ENCODE results near the gene COL23A1.
"Not testable (repeated sequence)": the region's sequence is repeated elsewhere in the genome, so short reads cannot be mapped to it uniquely, and the experiment has no call there.

The COL23A1 gene

DNA sequence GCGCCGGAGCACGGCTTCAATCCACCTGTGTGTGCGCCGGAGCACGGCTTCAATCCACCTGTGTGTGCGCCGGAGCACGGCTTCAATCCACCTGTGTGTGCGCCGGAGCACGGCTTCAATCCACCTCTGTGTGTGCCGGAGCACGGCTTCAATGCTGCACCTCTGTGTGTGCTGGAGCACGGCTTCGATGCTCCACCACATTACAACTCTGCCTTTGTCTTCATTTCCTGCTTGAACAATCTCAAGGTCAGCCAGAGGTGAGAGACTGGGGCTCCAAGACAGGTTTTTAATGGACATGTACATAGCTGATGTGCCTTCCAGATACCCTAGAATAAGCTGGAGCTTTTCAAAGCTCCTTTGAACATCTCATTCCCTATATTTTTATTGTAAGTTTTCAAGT is 287.9 kb downstream of the COL23A1 start:
- not testable (repeated sequence) for DNase-seq (ENCODE audit: low spot score)

DNA sequence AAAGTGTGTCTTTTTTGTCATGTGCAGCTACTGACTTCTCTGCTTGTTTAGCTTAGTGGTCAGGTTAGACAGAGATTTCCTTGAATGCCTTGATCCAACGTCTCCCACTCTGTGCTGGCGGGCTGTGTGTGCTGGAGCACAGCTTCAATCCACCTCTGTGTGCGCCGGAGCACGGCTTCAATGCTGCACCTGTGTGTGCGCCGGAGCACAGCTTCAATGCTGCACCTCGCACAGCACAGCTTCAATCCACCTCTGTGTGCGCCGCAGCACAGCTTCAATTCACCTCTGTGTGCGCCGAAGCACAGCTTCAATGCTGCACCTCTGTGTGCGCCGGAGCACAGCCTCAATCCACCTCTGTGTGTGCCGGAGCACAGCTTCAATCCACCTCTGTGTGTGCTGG is 288.6 kb downstream of the COL23A1 start:
- no peak for DNase-seq (ENCODE audit: low spot score)

DNA sequence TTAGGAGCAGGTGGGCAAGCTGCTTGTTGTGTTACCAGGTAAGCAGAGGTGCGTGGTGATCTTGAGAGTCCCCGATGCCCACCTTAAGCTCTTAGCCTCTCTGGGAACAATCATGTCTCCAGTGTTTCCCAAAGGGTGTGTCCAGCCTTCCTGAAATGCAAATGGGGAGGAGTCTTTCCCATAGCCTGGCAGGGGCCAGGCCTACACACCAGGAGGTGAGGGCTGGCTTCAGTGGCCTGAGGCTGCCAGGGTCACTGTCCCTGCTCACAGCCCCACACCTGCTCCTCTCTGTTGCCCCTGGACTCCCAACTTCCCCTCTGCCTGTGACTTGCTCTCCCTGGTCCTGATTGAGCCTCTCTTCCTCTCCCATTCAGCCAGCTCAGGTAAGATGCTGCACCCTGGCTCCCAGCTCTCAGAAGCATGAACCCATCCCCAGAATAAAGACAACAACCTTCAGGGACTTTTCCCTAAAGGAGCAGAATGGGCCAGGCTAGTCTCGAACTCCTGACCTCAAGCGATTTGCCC is 291.8 kb downstream of the COL23A1 start:
- no peak for DNase-seq (ENCODE audit: low spot score)

DNA sequence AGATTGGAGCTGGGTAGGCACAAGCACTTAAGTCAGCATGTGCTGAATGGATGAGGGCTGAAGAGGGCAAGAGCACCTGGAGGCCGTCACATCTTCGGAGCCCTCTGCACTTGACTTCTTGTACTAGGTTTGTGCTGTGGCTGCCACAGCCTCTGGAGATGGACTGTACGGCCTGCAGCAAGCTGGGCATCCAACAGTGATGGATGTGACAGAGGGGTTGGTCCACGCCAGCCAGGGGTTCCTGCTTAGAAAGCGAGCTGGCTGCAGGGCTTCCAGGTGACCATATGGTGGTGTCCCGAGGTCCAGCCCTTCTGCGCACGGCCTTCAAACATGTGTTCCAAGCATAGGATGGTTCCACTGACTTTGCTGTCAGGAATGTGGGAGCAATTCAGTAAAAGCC is 292.4 kb downstream of the COL23A1 start:
- DNase-seq (ENCODE audit: low spot score), result no peak

DNA sequence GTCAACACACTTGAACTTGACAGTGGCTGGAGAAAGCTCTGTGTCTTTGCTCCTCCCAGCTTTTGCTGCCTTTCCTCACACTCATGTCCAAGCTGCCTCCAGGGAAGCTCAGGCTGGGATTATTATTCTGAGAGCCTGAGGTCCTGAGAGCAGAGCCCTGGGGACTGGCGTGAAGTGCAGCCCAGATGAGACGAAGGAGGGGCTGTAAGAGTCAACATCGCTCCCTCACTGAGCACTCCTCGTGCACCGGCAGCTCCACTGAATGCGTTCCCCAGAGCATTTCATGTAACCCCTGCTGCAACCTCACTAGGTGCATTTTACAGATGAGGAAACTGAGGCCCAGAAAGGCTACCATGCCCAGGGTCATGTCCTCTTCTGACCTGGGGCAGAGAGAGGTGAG is 294.1 kb downstream of the COL23A1 start:
- DNase-seq (ENCODE audit: low spot score), result no peak

DNA sequence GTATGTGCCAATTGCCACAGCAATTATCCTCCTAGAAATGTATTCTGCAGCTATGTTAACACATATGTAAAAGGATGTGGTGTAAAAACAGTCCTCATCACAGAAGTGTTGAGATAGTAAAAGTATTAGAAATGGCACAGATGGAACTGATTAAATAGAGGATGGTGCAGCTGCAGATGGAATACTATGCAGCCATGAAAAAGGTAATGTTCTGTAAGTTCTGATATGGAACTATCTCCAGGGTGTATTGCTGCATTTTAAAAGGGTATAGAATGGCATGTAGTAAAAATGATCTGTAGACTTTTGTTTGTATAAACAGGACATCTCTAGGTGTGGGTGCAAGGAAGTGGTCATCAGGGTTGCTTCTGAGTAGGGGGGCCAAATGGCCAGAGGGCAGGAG is 294.6 kb downstream of the COL23A1 start:
- no peak for DNase-seq (ENCODE audit: low spot score)

DNA sequence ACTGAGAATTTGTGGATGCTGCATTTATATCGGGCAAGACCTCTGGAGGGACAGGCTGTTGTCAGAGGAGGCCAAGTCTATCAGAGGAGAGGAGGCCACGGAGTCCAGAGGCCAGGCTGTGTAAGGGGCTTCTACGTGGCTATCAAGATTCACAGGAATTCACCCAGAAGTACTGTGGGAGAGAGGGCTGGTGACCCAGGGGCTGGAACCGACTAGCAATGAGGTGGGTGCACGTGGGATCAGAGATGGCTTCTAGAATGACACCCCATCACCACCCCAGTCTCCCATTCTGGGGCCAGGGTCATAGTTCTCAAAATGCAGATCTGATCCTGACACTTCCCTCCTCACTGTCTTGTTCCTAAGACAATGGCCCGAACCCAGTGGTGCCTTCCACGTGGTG is 296.4 kb downstream of the COL23A1 start:
- DNase-seq (ENCODE audit: low spot score), result no peak

DNA sequence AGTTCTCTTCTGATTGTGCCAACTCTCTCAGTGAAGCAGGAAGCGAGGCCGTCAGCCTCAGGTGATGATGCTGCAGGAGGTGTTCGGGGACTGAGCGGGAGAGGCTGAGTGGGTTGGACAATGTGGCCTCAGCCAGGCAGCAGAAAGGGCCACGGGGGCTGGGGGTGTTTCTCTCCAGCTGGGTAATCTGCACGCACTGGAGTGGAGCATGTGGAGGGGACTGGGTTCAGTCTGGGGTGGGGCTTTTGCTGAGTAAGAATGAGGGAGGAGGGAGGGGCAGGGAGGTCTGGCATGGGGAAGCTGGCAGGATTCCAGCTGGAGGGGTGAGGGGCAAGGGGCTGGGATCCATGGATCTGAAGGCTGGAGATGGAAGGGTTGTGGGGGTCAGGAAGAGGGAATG is 296.8 kb downstream of the COL23A1 start:
- no peak for DNase-seq (ENCODE audit: low spot score)

DNA sequence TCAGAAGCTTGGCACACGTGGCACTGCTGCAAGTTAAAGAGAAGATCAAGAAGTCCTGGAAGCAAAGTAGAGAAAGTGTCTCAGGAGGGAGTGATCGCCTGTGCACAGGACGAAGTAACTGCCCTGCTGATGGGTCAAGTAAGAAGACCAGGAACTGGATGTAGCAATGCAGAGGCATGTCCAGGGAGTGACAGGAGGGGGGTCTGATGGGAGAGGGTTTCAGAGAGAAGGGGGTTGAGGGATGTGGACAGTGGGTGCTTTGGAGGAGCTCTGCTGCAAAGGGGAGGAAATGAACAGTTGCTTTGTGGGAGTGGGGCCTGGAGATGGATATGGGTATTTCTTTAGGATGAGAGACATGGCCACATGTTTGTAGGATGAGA is 297.4 kb downstream of the COL23A1 start:
- DNase-seq (ENCODE audit: low spot score), result no peak

DNA sequence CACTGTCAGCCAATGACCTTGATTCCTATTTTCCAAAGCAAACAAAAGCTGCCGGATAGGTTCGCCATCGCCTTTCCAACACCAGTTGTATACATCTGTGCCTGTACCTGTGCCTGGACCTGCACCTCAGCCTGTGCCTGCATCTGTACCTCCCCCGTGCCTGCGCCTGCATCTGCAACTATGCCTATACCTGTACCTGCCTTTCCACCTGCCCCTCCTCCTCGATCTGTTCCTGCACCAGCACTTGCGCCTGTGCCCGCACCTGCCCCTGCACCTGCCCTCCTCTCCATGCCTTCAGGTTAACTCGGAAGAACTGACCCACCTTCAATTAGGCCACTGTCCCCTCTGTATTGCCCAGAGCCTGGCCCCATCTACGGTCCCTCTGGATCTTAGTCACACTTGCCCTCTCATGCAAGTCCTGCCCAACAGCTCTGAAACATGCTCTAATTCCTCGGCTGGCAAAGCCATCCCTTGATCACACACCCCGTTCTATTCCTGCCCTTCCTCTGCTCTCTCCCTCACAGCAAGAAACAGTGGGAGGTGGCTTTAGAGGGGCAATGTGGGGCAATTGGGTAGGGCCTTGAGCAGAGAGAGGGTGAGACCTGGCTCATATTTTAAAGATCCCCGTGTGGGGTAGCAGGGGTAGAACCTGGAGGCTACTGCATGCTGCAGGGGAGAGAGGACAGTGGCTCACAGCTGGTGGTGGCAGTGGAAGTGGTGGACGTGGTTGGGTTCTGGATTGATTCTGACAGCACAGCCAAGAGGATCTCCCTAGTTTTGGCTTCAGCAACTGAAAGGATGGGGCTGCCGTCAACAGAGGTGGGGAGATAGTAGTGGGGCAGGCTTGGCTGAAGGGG is 298.0 kb downstream of the COL23A1 start:
- DNase-seq (ENCODE audit: low spot score), result no peak

DNA sequence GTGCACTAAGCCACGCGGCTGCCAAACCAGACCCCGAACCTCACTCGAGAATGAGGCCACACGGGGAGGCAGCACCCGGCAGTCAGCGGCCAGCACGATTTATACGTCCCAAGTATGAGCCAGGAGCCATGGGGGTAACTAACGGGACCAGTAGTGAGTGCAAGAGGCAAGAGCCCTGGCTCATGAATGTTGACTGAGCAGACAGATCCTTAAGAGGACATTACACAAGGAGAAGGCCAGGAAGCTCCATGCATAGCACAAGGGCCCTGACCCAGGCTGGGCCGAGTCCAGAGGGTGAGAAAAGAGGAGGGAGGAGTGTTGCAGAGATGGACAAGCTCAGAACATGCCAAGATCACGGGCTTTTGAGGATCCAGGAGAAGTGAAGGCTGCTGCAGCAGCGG is 299.0 kb downstream of the COL23A1 start:
- DNase-seq (ENCODE audit: low spot score), result no peak

DNA sequence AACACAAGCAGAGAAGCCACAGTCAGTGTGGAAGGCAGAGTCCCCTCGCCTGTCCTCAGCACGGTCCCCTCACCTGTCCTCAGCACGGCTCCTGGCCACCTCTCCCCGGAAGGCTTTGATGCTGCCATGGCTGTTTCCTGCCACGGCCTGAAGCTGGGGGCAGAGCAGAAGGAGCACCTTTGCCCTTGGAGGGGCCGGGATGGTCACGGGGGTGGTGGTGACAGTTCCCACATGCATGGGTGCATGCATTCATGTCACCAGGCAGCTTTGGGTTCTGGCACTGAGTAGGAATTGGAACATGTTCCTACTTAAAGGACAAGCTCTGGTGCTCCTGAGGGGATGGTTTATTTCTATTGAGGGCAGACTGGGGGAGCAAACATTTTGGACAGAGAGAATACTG is 299.8 kb downstream of the COL23A1 start:
- no peak for DNase-seq (ENCODE audit: low spot score)

DNA sequence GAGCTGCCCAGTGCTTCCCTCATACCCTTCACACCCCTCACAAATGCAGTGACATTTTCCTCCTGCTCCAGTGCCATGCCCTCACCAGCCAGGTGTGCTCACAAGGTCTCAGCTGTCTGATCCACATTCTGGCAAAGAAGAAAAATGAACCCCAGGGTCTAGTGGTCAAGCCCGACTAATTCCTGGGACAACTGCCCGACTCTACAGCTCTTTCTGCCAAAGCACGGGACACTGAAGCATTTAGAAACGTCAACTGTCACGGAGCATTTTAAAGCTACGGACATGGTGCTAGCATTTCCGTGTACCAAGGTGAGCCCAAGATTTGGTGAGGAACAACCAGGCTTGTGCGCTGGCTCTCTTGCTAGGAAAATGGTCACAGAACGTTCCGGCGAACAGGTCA is 300.8 kb downstream of the COL23A1 start:
- no peak for DNase-seq (ENCODE audit: low spot score)

DNA sequence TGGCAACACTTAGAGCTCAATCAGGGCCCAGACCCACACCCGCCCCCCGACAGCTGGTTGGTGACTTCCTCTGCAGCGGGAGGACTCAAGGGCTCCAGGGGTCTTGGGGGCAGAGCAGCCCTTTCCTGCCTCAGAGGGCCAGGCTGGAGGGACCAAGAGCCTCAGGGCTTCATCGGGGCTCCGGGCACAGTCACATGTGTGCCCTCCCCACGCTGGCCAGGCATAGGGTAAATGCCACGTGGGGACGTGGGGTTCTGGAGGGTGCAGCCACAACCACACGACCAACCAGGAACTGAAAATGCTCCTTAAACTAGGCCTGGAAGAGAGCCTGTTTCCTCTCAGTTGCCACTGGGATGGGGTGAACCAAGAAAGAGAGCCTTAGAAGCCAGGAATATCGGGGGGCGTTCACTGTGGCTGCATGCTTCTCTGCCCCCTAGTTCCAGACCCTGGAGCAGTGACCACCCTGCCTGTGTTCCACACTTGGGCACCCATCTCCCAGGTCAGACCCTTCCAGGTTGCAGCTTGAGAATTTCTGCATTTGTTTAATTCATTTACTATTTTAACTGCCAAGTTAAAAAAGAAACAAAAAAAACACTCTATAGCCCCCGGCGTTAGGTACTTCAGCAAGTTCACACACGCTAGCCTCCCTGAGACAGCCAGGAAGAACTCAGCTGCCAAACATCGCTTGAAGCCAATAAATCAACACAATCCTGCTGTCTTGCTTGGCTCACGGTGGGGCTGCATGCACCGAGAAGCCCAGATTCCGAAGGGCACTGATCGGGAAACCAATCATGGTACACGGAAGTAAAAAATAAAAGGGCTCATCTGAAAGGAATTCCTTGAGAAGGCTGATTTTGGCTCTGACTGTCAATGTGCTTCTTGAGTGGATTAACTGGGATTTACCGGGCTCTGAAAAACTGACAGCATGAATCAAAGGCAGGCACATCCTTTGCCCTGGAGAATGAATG is 301.5 kb downstream of the COL23A1 start:
- peak; percentile 49 for DNase-seq (ENCODE audit: low spot score)

DNA sequence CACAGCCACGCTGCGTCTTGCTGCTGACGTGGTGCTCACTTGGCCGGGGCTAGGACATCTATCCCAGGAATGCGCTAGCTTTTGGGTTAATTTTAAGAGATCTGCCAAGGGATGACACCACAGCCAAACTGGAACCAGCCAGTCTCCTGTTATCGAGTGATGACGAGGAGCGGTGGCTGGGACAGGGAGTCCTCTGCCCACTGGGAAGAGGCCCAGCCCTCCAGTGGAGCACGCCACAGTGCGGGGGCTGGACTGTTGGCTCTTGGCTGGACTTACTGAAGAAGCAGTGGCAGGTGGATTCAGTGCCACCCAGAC is 302.4 kb downstream of the COL23A1 start:
- peak; percentile 78 for DNase-seq (ENCODE audit: low spot score)

DNA sequence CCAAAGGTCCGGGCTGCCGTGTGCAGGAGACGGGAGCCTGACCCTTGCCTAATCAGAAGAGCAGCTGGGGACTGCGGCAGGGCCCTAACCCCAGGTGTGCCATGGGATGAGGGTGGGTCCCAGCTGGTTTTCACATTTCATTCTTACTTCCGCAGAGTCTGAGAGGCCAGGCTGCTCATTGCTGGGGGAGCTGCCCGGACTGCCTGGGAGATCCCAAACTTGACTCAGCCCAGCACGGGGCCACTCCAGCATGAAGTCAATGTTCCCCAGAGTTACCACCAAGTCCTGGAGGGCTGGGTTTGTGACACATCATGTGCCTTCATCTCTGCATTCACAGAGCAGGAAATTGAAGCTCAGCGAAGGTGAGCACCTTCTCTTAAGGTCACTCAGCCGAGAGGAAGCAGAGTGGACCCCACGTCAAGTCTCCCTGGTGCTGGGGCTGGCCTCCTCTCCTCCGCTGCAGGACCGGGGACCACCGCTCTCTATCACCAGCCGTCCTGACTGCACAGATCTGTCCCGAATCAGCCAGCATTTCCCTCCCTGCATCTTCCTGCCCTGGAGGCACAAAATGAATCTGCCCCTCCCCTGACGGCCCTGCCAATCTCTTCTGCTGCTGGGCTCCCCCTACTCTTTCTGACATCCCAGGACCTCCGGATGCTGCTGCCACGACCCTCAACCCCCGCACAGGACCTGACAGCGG is 303.0 kb downstream of the COL23A1 start:
- DNase-seq (ENCODE audit: low spot score), result no peak

DNA sequence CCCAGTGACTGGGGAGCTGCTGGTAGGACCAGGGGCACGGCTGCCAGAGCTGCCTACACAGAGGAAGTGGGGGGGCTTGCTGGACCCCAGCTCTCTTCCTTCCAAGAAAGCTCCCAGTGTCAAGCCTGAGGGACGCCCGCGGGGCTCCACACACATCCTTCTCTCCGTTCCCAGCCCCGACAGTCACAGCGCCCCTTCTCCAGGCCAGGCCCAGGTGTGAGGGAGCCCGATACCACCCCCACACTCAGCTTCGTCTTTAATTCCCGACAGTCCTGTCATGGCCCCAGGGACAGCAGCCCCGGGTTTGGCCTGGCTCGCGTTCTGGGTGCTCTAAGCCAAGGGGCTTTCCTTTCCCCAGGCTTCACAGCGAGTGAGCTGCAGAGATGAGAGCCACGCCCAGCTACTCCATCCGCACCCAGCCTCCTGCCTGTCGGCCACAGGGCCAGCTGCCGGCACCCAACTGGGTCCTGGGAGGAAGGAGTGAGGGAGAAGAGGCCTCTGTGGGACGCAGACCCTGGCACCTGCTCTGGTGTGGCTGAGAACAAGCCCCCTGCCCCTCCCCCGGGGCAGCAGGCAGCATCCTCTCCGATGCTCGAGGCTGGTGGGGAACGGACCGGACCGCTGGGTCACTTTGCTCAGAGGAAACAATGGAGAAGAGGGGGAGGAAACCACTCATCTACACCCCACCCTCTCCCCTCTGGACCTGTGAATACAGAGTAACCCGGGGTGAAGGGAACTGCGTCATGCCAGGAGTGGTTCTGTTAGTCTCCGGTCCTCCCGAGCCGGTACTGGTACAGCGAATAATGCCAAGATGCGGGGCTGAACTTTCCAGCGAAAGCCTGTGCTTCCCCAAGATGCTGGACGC is 303.7 kb downstream of the COL23A1 start:
- no peak for DNase-seq (ENCODE audit: low spot score)

DNA sequence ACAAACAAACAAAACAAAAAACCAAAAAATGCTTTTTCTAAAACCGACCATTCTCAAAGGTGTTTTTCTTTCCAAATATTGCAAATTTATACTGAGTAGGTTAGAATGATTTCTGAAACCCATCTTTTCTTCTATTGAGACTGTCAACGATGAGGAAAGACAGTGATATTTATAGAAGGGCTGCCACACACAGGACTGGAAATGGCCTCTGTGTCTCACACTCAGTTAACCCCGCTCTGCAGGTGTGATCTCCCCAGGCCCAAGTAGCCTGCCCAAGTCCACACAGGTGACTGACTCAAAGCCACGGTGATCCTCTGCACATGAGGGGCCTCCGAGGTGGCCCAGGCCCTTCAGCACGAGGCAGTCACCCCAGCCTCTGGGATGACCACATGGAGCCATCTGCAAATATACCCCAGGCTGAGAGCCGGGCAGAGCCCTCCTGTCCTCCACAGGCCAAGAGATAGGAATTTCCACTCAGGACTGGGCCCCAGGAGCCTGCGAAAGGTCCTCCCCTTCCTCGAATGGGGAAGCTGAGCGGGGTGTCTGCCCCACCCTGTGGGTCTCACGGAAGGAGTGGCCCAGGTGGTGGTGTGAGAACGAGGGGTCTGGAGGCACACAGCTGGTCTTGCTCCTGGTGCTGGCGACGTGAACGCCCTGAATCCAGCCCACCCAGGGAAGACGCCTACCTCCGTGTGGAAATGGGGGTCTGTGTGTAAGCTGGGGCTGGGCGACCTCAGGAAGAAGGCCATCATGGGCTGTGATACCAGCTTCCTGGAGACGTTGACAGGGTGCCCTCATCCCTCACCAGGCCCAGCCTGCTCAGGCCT is 304.6 kb downstream of the COL23A1 start:
- no peak for DNase-seq (ENCODE audit: low spot score)

DNA sequence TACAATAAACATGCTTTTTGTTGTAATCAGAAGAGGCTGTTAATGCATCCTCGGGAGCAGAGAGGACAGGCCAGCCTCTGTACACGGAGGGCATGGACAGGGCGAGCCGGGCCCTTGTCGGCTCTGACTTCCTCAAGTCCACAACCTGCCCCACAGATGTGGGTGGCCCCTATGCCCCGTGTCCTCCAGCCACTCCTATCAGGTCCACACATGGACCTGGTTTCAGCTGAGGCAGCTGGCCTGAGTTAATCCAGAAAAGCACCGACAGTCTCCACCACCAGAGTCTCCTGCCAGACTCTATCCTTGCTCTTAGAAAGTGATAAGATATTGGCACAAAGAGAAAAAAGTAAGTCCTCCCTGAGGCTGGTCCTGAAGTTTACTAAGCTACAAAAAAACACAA is 305.2 kb downstream of the COL23A1 start:
- no peak for DNase-seq (ENCODE audit: low spot score)

DNA sequence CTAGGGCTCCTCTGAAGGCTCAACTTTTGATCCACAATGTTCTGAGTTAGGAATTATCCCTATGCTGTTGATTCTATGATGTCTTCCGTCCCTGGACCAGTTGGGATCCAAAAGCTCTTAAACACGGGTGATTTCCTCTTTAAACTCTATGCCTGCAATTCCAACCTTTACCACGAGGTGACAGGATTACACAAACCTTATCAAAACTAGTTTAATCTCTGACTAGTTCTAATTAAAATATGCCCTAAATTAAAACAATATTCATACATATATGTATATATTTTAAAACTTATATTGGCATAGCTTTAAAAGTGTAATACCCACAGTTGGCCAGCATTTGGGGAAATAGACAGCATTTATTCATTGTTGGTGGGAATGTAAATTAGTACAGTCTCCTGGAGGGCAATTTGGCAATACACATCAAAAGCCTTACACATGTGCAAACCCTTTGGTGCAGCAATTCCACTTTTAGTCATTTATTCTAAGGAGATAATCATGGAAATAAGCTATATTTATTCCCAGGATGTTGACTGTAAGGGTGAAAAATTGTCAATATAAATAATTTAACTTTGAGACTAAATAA is 306.0 kb downstream of the COL23A1 start:
- DNase-seq (ENCODE audit: low spot score), result no peak
